ENCODE measurements around the gene MYO19. TPM values are rescaled to one million over a fixed set of nuclear protein-coding genes. Genes with fewer than 3 reads are reported as not detected.

Gene MYO19
- total RNA-seq, 1 donor from 2014 or later: 42.5 TPM

GRCh38 chr17:36545465-36546417 is 11.1 kb upstream of the MYO19 start:
- H3K27me3 ChIP-seq (ENCODE audit: control insufficient read depth, insufficient read depth, low read length): no peaks in the 10 kb centered on the region
- peak; percentile 63 for DNase-seq (ENCODE audit: low read depth)
- H3K36me3 ChIP-seq (ENCODE audit: control insufficient read depth, insufficient read depth, low read length): no peaks in the 10 kb centered on the region
- H3K4me3 ChIP-seq (ENCODE audit: low read depth, low read length): peak overlapping the region; percentile 87
- TF ChIP-seq CTCF (IDR thresholded peaks at IDR 0.05; ENCODE audit: insufficient read depth, low read length, poor library complexity, severe bottlenecking): no peak

GRCh38 chr17:36545077-36545464 is 10.4 kb upstream of the MYO19 start:
- H3K36me3 ChIP-seq (ENCODE audit: control insufficient read depth, insufficient read depth, low read length): no peaks in the 10 kb centered on the region
- no peak for TF ChIP-seq CTCF (IDR thresholded peaks at IDR 0.05; ENCODE audit: insufficient read depth, low read length, poor library complexity, severe bottlenecking)
- DNase-seq (ENCODE audit: low read depth): no peak
- H3K27me3 ChIP-seq (ENCODE audit: control insufficient read depth, insufficient read depth, low read length): no peaks in the 10 kb centered on the region
- peak overlapping the region; percentile 75 for H3K4me3 ChIP-seq (ENCODE audit: low read depth, low read length)

DNA sequence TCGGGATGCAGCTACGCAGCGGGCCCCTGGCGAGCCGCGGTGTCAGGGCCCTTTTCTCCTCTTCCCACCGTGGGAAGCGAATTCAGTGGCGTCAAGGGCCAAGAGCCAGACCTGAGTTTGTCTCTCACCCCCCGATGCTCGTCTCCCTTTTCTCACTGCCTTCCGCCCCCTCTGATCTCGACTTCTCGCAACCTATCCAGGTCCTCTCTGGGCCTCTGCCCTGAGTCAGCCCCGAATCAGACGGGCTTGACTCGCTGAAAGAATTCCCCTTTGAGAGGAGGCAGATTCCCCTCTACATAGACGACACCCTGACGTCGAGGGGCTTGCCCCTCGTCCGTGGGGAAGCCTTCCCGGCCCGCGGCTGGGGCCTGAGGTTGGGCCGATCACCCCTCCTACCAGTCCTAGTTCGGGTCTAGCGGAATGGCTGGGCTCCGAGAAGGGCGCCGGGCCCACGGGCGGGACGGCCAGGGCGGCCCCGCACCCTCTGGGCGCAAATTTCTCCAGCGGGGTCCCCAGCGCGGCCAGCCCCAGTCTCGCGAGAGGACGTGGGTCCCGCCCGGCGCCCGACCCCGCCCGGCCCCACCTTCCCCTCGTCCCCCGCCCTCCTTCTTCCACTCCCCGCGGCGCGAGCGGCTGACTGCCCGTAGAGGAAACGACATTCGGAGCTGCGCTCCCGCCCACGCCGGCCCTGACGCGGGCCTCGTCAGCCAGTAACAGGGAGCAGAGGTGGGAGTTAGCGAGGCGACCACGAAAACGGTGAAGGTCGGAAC is 9.8 kb upstream of the MYO19 start, which contains the start of gene GGNBP2:
Gene GGNBP2, plus strand, starts transcription at position 613 of the 770 bp plus-strand sequence. CDS start 806 bp downstream, outside the sequence.
- H3K36me3 ChIP-seq (ENCODE audit: control insufficient read depth, insufficient read depth, low read length): no peaks in the 10 kb centered on the region
- H3K27me3 ChIP-seq (ENCODE audit: control insufficient read depth, insufficient read depth, low read length): no peaks in the 10 kb centered on the region
- peak within 1 kb of the TSS; percentile 87 for H3K4me3 ChIP-seq (ENCODE audit: low read depth, low read length)
- no peak for TF ChIP-seq CTCF (IDR thresholded peaks at IDR 0.05; ENCODE audit: insufficient read depth, low read length, poor library complexity, severe bottlenecking)
- DNase-seq (ENCODE audit: low read depth): peak; percentile 62

- TF ChIP-seq CTCF (IDR thresholded peaks at IDR 0.05; ENCODE audit: insufficient read depth, low read length, poor library complexity, severe bottlenecking): no peak
- H3K4me3 ChIP-seq (ENCODE audit: low read depth, low read length): peak overlapping the region; percentile 75
- H3K27me3 ChIP-seq (ENCODE audit: control insufficient read depth, insufficient read depth, low read length): no peaks in the 10 kb centered on the region
- DNase-seq (ENCODE audit: low read depth): no peak
- no peaks in the 10 kb centered on the region for H3K36me3 ChIP-seq (ENCODE audit: control insufficient read depth, insufficient read depth, low read length)
These were observed 9.3 kb upstream of the MYO19 start for GRCh38 chr17:36544044-36544306.

GRCh38 chr17:36542755-36543154 is 8.1 kb upstream of the MYO19 start:
- H3K36me3 ChIP-seq (ENCODE audit: control insufficient read depth, insufficient read depth, low read length): no peaks in the 10 kb centered on the region
- no peaks in the 10 kb centered on the region for H3K27me3 ChIP-seq (ENCODE audit: control insufficient read depth, insufficient read depth, low read length)
- H3K4me3 ChIP-seq (ENCODE audit: low read depth, low read length): no peak overlapping the region
- TF ChIP-seq CTCF (IDR thresholded peaks at IDR 0.05; ENCODE audit: insufficient read depth, low read length, poor library complexity, severe bottlenecking): no peak
- no peak for DNase-seq (ENCODE audit: low read depth)
